CMK (cell line): ENCODE data around the gene MLIP.

Experiments used
- DNase-seq: peaks from one replicate; pipeline ENCODE4 v3.0.0-alpha.2; 2010; ENCODE audit warnings: low read depth

MLIP gene

DNA sequence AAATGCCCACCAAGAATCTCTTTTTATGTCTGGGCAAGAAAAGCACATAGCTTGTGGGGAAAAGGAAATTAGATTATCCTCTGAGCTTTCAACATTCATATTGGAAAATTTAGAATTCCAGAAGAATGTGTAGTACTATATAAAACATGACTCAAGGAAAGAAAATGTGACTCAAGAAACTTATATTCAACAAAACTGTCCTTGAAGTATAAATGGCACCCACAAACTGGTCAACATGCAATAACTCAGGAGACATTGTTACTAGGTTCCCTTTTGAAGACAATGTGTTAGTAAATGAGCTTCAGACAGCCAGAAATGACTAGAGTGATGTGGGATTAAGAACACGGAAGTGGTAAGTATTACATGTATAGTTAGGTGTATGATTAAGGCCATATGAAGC is 170.9 kb downstream of the MLIP start:
- DNase-seq = no peak

DNA sequence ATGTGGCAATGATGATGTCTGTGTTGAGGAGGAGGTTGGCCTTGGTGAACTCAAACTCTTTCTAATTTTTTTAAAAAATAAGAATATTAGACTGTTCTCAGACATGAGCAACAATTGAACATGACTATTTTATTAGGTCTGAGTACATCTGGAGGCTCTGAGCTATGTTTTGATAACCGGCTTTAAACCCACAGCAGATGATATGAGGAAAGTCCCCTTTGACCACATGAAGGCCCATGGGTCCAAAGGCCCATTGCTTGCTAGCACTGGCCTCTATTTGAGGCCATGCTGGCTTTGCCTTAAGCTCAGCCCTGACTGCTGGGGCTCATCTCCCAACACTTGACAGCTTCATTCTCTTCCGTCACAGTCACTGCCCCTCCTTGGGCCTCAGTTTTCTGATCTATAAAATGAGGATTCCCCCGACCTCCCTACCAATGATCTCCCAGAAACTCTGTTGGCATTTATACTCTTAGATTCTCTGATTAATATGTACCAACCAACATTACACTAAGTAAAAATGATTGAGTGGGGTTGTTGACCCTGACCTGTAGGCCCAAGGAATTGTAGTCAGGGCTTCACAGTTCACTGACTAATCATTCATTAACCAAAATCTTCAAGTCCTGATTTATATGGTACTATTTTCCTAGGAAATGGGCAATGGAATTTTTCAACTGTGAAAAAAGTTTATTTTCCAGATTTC is 173.1 kb downstream of the MLIP start:
- no peak for DNase-seq

DNA sequence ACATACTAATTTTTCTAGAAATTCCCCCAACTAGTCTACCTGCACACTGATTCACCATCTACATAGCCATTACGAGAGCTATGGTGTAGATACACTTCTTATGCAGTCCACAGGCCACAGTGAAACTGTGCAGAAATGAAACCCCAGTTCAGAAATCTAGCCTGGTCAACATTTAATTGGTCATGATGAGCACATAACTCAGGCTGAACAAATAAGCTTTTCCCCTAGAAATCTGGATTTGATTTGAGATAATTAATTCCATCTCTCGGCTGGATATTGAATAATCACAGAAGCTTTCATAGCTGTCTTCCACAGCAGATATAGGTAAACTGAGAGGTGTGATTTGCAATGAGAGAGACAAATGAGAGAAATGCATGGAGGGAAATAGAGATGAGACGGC is 174.4 kb downstream of the MLIP start:
- DNase-seq = no peak

DNA sequence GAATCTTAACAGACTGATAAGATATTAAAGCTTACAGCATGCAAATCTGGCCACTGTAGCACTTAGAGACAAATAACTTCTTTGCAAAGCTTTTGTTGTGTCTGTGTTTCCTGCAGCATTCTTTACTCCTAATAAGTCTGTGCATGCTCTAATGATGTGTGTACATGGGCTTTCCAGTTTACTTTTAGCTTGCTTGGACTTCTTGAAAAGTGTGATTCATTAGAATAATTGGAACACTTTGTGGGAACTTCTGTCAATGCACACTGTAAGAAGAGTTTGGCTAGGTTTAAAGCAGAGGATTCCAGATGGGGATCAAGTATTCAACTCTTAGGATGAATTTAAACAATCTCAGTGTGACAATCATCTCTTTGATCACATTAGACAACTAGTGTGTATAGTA is 174.9 kb downstream of the MLIP start:
- no peak for DNase-seq

DNA sequence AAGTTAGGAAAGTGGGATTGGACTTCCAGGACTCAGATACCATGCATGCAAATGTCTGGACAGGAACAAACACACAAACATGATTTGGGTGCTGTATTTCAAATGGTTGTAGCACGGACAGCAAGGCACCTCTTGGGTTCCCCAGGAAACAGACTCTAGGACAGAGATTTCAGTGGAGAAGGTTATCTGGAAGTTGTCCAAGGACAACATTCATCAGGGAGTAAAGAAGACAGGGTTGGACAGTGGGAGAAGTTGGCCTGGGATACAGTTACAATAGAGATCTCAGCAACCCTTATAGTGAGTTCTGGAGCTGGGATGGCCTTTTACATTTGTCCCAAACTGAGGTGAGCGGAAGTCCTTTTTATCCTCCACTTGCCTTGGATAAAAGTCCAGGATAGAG is 177.2 kb downstream of the MLIP start:
- no peak for DNase-seq

DNA sequence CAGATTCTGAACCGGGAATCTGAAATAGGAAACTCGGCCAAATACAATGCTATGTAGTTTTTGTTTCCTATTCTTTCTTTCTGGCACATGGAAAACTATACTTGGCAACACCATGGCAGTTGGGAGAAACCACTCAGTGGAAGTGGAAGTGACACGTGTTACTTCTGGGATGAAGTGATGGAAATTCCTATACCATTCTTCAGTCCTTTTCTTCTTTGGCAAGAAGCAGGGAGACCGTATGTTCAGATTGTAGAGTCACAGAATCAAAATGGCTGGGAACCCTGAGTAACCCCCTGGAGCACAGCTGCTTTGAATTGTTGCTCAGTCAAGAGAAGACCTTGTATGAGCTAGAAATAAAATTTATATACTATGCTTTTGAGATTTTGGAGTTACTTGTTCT is 178.2 kb downstream of the MLIP start:
- DNase-seq = no peak

DNA sequence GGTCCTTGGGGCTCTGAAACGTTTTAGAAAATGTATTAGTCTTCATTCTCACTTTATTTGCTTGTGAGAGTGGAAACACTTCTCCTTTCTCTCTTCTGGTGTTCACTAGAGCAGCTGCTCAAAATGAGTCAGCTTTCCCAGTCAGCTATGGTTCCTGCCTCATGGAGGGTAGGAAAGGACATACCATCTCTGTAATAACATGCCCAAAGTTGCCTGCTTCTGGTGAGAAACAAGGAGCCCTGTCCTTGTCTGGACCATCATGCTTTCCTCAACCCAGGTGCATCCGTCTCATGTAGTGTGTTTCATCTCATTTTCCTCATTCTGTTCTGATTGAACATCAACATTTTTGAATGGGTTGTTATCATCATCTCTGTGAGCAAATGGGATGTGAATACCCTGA is 179.9 kb downstream of the MLIP start:
- DNase-seq = no peak

DNA sequence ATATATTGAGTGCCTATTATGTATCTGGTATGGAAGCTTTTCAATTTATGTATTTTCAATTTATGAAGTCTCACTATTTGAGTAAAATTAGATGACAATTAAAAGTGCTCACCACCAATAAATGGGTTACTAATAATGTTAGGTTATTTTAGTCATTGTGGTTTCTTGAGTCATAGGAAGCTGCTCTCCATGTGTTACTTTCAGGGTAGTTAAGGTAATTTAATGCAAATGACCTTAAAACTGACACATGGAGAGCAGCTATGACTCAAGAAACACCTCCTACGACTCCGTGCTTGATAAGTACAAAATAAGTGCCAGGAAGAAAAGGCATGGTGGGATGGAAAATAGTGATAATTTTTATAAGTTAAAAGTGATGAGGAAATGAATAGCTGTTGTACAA is 180.5 kb downstream of the MLIP start:
- no peak for DNase-seq

DNA sequence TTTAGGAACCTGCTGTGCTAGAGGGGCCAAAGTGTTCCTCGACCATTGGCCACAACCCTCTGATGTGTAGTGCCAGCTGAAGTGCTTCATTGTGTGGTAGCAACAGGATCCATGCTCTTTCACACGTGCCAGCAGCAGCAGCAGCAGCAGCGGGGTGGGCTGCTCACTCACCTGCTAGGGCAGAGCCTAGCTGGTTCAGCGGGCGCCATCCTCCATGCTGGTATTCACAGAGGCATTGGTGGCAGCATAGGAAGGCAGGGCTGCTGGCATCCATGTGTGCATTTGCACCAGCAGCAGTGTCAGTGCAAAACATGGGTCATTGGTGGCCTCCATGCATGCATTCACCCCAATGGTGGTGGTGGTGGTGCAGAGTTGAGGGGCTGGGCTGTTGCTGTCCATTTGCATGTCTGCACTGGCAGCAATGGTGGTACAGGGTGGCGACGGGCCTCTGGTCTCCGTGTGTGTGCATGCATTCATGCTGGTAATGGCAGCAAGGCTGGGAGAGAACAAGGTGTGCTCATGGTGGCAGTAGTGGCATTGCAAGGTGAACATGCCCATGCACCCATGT is 183.8 kb downstream of the MLIP start:
- no peak for DNase-seq

DNA sequence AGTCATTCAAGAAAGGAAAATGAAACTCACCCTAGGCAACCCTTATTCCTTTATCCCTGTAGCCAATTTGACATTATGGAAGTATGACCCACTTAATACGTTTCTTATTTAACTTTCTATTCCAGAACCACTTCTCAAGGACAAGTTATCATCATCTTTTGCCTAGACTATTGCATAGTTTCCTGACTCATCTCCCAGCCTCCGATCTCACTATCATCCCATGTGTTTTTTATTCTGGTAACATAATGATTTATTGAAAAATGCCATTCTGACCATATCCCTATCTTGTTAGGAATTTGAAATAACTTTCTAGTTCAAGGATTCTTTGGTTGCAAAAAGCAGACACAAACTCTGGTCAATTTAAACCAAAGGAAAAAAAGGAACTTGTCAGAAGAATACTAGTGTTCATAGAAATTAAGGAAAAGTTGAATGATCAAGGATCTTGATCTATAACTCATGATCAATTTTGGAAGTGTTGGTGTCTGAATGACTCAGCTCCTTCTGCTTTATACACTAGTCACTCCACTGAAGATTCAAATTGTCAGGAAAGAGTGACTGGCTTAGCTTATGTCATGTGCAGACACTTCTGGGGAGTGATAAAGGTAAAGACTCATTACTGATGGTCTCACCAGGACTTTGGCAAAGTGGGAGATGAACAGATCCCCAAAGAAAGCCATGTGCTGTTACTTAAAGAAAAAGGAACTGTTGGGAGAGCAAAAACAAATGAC is 188.5 kb downstream of the MLIP start:
- no peak for DNase-seq

DNA sequence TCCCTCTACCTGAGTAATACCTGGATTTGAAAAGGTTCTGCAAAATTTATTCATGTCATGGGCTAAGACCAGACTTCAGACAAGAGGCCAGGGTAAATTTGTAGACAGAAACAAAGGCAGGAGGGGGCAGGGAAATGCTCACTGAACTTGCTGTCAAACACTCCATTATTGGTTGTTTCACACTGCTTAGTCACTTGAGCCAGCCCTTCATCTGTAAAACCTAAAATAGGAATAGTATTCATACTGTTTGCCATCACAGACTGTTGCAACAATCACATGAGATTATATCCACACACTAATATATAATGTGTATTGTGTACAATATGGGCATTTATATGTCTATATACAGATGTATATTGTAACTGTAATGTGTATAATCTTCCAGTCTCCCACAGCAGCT is 190.5 kb downstream of the MLIP start:
- DNase-seq = no peak

DNA sequence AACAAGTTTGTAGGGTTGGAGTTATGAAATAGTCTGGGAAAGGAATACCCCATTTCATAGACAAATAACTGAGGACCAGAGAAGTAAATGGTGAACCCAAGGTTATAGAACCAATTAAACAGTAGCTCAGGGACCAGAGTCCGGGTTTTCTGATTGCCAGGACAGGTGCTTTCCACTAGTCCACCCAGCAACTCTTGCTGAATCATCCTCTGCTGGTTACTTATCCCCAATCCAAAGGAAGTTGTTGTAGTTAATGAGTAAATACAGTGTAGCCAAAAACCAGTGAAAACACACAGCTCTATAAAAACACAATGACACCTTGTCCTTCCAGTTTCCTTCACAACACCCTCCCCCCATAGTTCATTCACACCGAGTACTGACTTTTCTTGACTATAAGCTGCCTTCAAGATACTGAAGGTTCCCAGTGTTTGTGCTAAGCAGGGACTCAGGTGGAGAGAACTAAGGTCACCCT is 196.2 kb downstream of the MLIP start:
- DNase-seq = no peak

DNA sequence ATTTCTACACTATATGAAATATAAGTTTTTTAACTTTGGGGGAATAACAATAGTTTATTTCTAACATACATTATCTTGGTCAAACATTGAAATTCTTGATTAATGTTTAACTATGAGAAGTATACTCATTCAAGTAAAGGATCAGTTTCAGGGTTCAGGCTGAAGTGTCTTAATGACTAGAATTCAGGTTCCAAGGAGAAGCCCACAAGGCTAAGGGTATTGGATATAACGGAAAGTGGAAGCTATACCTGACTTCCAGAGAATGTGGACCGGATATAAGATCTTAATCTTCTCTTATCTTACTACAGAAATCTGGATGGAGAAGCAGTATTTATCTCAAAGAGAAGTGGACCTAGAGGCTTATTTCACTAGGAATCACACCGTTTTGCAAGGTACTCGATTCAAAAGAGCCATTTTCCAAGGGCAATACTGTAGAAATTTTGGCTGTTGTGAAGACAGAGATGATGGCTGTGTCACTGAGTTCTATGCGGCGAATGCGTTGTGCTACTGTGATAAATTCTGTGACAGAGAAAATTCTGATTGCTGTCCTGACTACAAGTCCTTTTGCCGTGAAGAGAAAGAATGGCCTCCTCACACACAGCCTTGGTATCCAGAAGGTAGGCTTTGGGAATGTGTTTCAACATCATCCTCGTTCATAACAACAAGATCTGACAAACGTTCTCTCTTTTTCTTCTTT is 197.2 kb downstream of the MLIP start, which contains the start of gene TINAG:
TINAG (plus strand) TSS at position 153 of the 697 bp plus-strand sequence; CDS start at position 263, 110 bp downstream.
- no peak for DNase-seq

DNA sequence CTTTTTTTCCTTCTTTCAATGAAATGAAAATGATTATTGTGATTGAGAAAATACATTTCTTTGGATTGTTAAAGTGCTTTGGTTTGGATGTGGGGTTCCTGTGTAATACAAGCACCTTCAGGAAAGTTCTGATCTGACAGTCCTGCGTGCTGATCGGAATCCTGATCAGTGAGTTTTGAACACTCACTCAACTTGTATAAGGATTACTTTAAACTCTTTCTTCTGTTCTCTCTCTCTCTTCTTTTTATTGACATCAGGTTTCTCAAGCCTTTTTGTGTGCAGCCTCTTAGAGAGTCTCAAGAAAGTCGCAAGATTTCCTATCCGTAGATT is 197.7 kb downstream of the MLIP start:
- DNase-seq = no peak

DNA sequence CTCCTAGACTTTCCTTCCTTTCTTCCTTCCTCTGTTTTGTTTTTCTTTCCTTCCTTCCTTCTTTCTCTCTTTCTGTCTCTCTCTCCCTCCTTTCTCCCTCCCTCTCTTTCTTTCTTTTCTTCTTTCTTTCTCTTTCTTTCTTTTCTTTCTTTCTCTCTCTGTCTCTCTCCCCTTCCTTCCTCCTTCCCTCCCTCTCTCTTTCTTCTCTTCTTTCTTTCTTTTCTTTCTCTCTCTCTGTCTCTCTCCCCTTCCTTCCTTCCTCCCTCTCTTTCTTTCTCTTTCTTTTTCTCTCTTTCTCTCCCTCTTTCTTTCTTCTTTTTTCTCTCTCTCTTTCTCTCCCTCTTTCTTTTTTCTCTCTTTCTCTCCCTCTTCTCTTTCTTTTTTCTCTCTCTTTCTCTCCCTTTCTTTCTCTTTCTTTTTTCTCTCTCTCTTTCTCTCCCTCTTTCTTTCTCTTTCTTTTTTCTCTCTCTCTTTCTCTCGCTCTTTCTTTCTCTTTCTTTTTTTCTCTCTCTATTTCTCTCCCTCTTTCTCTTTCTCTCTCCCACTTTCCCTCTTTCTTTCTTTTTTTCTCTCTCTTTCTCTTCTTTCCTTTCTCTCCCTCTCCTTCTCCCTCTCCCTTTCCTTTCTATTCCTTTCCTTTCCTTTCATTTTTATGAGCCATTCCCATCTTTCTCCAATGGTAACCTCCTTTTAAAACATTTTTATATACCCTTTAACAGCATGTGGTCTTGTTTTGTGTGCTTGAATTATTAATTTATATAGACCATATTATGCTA is 199.3 kb downstream of the MLIP start:
- no peak for DNase-seq

DNA sequence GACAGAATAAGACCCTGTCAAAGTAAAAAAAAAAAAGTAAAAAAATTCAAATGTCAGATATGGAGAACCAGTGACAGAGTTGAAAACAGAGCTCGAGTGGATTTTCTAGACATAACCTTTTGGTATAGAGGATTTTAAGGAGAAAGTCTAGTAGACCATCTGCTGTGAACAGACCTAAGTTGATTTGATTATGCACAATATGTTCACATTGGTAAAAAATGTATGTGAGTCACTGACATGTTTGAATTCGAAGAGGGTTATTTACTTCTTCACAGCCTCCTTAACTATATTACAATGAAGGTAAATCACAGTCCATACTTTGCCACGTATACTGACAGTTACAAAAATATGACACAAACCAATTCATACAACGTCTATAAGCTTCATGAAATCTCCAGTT is 204.4 kb downstream of the MLIP start:
- DNase-seq = no peak
